Suprapubic skin (tissue), 4 donors: ENCODE data around the gene LUZP2.

Experiments used
- POLR2A ChIP-seq, 2 donors: fragments of 450-650 bp; IDR thresholded peaks; one replicate each; pipeline ENCODE4 v1.6.1; 2017; ENCODE audit warnings: antibody characterized with exemption in 2 of 2, mild to moderate bottlenecking in 2 of 2, moderate library complexity in 2 of 2
- POLR2AphosphoS5 ChIP-seq, 3 donors: sonication (generic); formaldehyde crosslinking; IDR thresholded peaks; one replicate each; pipeline ENCODE4 v1.6.1; 2017; ENCODE audit warnings: antibody characterized with exemption in 3 of 3
- TF ChIP-seq, protein P1 (sequence below), 2 donors: fragments of 200-600 bp in 1 of 2; fragments of 450-650 bp in 1 of 2; sonication (generic) in 1 of 2; IDR thresholded peaks; one replicate each; pipeline ENCODE4 v1.5.1; 2016 to 2019; ENCODE audit warnings: antibody characterized with exemption in 2 of 2, mild to moderate bottlenecking in 1 of 2, moderate library complexity in 1 of 2

DNA sequence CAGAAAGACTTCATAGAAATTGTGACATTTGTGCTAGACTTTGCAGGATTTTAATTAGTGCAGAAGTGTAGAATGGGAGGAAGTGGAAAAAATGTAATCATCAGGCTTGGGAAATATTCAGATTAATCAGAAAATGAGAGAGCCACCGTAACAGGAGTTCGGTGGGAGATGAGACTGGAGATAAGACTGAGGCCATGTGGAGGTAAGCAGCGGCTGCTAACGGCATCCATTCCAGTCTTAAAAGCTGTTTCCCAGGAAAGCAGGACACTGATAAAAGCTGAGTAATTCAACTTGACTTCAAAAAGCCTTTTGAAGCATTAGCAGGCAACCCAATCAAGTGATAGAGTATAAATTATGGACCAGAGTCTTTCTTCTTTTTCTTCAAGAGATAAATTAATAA is 369.9 kb downstream of the LUZP2 start:
- TF ChIP-seq POLR2AphosphoS5 (IDR thresholded peaks at IDR 0.05) (no peak), POLR2A (IDR thresholded peaks at IDR 0.05) (no peak)
- TF ChIP-seq, protein P1, sequence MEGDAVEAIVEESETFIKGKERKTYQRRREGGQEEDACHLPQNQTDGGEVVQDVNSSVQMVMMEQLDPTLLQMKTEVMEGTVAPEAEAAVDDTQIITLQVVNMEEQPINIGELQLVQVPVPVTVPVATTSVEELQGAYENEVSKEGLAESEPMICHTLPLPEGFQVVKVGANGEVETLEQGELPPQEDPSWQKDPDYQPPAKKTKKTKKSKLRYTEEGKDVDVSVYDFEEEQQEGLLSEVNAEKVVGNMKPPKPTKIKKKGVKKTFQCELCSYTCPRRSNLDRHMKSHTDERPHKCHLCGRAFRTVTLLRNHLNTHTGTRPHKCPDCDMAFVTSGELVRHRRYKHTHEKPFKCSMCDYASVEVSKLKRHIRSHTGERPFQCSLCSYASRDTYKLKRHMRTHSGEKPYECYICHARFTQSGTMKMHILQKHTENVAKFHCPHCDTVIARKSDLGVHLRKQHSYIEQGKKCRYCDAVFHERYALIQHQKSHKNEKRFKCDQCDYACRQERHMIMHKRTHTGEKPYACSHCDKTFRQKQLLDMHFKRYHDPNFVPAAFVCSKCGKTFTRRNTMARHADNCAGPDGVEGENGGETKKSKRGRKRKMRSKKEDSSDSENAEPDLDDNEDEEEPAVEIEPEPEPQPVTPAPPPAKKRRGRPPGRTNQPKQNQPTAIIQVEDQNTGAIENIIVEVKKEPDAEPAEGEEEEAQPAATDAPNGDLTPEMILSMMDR (IDR thresholded peaks at IDR 0.05), result no peak
